NK-92 (cell line): Measurements from ENCODE around the gene TRAPPC6A.

Experiments used
- DNase-seq: peaks from one replicate; lab custom pipeline; 2025; ENCODE audit not compliant: unreplicated experiment; lab: John Stamatoyannopoulos, UW

TRAPPC6A gene

DNA sequence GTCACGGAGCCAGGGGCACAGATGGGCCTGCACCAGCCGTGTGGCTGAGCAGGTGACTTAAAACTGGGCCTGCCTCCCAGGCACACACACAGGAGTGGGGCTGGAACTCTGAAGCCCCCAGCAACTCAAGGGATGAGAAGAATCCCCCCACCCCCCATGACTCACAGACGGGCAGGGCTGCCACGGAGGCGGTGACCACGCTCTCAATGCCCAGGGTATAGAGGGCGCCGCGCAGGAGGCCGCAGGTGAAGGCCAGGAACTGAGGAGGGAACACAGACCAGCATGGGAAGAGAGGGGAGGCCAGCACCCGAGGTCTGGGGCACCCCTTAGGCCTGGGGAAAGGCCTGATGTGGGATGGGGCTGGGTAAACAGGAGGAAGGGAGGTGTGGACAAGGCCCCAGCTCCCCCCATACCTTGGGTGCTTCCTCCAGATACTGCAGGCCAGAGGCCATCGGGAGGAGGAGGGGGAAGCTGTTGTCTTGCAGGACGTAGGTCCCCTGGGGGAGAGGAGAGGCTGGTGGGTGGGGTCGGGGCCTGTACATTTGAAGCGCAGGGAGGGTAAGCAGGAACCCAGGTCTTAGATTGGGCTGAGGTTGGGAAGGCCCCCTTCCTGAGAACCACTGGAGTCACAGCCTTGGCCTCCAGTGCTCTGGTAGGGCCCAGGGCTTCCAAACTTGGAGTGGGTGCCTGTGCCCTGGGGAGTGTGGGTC lies 14.1 kb downstream of the TRAPPC6A start:
- DNase-seq = no peak

DNA sequence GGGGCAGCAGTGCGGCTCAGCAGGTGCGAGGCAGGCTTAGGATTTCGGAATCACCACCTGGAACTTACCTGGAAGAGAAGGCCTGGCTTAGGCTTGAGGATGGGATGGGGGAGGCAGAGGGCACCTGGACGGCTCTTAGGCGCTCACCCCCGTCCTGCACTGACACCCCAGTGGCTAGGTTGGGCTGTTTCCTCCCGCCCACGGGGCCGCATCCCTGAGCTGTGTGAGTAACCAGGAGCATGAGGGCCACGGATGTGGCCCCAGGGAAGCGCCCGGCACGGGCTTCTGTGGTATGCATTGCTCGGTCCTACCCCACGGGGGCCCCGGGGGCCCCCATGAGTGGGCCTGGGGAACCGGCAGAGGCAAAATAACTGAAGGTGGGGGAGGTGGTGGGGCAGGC lies 14.9 kb downstream of the TRAPPC6A start:
- no peak for DNase-seq

- DNase-seq = no peak
Observed at GRCh38 chr19:45162608-45163143, 15.4 kb downstream of the TRAPPC6A start.

DNA sequence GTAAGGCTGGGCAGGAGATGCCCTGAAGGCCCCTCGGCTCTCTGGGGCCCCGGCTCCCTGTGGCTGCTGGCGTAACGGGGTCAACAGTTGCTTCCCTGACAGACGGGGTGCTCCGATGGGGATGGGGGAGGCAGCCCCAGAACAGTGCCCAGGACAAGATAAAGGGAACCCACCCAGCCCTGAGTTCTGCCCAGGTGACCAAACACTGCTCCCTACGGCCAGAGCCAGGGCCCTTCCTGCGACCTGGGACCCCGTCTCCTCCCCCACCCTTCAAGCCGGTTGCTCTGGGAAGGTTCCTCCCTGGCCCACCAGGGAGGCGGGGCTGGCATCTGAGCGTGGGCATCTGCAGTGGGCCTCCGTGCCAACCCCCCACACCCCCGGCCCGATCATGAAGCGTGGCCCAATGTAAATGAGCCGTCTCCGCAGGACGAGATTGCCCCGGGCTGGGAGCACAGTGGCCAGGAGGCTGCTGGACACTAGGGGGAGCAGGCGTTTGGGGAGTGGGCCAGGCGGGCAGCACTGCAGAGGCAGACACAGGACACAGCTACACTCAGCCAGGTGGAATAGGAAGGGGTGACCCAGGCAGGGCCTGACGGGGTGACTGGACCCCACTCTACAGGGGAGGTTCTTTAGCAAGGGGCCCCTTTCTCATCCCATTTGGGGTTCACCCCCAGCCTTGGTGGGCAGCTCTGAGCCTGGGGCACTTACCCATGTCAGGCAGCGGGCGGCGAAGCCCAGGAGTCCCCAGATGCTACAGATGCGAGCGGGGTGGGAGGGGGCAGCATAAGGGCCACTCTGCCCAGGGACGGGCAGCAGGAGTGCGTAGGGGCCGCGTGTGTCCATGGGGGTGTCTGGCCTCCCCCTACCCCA lies 16.1 kb downstream of the TRAPPC6A start:
- DNase-seq = no peak

GRCh38 chr19:45160870-45161737 lies 16.9 kb downstream of the TRAPPC6A start, which contains the start of gene NKPD1:
TSS of gene NKPD1 (minus strand) at chr19:45160982. CDS start at chr19:45160150, 832 bp downstream.
- DNase-seq = no peak

GRCh38 chr19:45159971-45160324 lies 18.1 kb downstream of the TRAPPC6A start:
- DNase-seq = no peak

DNA sequence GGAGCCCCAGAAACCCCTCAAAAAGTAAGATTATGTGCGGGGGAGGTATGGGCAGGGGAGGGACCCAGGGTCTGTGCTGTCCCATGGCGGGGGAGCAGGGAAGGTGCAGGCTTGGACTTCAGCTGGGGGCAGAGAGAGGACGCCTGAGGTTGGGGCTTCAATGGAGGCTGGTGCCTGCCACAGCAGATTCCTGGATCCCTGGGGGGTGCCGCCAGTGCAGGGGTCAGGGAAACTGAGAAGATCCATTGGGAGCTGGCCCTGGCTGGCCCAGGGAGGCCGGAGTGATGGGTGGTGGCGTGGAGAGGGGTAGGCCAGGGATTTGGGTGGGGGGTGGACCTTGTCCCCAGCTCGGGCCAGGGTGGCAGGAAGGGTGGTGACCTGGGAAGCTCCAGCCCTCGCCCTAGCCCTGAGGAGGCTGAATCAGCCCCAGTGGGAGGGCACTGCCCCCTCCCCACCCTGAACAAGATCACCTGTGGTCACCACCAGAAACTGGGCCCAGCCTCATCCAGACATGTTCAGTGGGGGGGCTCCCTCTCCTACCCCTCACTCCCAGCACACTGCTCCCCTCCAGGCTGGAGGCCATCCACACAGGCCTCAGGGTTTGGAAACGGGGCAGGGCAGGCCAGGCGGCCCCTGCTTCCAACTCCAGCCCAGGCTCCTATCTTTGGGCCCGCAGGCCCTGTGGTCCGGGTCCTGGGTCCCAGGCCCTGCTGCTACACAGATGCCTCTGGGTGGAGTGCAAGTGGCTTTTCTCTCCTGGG lies 18.6 kb downstream of the TRAPPC6A start:
- DNase-seq = no peak

DNA sequence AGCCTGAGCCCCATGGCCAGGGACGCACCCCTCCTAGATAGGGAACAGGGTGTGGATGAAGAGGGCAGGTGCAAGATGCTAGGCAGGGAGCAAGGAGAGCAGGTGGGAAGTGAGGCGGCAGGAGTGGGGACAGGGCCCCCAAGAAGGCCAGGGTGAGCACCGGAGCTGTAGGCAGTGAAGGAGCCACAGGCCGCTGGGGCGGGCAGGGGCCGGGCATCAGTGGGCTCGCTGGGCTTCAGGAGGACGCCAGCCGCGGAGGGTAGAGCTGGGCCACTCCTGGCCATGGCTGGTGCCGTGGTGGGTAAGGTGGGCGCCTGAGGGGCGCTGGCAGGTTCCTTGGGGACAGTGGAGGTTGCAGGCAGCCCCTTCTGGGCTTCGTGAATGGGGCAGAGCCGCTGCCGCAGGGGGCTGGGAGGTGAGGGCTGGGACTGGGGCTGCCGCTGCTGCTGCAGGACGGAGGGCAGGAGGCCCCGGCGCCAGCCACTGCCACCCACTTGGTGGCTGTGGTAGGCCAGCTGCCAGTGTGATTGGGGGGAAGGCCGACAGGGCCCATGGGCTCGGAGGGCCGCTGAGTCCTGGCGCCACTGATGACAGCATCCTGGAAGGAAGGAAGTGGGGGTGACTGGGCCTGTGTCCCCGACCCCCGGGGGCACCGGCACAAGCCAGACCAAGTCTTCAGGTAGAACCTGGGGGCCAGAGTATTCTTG lies 19.4 kb downstream of the TRAPPC6A start:
- no peak for DNase-seq

GRCh38 chr19:45156751-45157150 lies 21.3 kb downstream of the TRAPPC6A start:
- no peak for DNase-seq

DNA sequence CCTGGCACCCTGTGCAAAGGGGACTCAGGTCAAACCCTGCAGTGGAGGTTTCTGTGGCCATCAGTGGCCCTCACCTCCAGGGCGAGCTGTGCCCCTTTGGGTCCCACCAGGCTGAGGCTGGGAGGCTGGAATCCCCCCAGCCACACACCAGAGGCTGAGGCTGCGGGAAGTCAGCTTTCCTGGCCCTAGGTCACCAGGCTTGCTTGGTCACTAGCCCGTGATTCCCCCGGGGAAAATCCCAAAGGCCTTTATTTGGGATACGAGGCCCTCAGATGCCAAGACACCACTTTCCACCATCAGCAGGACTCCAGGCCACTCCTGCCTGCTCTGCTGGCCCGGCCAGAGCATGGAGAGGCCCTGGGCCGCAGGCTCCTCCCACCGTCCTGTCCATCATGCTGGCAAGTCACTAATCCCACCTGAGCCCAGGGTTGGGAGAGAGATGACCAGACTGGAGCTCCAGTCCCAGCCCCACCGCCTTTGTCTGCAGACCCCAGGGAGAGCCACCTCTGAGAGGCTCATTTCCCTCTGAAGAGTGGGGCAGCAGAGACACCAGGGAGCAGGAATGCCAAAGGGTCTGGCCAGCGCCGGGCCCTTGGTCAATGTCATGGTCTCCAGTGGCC lies 21.9 kb downstream of the TRAPPC6A start:
- no peak for DNase-seq

DNA sequence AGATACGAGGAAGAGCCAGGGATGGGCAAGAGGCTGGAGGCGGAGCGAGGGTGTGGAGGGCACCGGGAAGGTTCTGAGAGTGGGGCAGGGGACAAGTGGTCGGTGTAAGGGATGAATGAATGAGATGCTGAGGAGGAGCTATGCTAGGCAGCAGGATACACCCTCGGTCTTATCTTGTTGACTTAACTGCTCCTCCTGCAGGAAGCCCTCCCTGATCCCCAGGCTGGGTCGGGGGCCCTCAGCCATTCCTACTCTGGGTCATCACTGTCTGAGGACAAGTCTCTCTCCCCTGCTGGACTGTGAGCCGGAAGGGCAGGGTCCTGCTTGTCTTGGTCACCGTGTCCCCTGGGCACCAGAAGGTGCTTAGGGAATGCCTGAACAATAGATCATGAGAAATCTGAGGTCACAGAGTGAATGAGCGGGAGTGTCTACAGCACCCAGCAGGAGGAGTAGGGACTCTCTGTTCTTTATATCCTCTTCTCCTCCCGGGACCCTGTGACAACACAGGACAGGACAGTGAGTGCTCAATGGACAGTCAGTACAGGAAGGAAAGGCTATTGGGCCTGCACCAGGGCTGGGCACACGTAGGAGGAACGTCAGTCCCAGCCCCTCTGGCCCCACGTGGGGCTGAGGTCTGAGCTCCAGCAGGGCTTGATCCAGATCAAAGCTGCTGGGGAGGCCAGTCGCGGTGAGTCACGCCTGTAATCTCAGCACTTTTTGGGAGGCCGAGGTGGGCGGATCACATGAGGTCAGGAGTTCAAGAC lies 23.8 kb downstream of the TRAPPC6A start:
- DNase-seq = no peak

- no peak for DNase-seq
Observed at GRCh38 chr19:45153339-45154063, 24.5 kb downstream of the TRAPPC6A start.

DNA sequence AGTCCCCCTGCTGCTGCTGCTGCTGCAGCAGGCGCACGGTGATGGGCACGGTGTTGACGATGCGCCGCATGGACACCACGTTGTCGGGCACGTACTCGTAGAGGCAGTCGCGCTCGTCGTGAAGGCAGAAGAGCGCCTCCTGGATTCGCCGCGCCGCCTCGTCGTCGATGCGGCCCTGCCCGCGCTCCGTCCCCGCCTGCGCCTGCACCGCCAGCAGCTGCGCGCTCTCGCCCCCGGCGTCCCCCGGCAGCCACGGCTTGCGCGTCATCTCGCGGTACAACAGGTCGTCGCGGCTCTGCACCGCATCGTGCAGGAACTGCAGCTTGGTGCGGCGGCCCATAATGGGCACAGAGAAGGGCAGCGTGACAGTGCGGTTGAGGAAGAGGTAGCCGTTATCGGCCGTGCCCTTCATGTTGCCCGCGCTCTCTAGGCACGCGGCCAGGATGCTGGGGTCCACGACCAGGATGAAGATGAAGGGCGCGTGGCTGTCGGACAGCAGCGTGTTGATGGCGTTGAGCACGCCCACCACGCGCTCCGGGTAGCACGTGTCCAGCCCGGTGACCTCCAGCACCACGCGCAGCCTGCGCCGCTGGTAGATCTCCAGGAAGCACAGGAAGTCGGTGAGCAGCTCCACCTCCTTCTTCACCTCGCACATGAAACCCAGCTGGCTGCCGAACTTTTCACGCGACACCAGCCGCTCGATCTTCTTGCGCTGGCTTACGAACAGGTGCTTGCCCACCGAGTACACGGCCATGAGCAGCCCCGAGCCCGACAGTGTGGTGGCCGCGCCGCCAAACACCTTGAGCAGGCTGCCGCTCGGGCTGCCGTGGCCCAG lies 25.3 kb downstream of the TRAPPC6A start:
- DNase-seq = no peak

DNA sequence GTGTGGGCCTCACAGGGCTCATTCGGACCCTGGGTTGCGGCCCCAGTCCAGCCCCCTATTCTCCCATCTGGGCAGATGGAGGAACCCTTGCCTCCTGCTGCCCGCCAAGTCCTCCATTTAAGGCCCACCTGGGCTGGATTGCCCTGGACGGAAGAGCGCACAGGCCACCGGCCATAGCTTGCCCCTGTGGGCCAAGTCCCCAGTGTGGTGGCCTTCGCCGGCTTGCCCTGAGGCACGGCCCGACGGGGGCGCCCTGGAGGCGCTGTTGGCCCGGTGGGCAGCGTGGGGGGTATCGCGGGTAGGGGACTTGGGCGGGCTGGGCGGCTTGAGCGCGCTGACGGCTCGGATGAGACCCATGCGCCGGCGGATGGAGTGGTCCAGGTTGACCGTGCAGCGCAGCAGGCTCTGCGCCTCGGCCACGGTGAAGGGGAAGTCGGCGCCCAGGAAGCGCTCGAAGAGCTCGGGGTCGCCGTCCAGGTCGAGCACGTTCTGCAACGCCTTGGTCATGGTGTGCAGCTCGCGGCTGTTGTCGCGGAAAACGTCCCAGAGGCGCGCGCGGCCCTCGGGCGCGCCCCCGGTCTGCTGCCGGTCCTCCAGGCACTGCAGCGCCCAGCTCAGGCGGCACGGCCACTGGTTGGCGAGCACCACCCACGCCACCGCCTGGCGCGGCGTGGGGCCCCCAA lies 26.1 kb downstream of the TRAPPC6A start:
- no peak for DNase-seq

- DNase-seq = no peak
Observed at GRCh38 chr19:45151320-45151719, 26.7 kb downstream of the TRAPPC6A start.

- no peak for DNase-seq
Observed at GRCh38 chr19:45150751-45151281, 27.2 kb downstream of the TRAPPC6A start.
